ENCODE results near the gene RTN4IP1.

DNA sequence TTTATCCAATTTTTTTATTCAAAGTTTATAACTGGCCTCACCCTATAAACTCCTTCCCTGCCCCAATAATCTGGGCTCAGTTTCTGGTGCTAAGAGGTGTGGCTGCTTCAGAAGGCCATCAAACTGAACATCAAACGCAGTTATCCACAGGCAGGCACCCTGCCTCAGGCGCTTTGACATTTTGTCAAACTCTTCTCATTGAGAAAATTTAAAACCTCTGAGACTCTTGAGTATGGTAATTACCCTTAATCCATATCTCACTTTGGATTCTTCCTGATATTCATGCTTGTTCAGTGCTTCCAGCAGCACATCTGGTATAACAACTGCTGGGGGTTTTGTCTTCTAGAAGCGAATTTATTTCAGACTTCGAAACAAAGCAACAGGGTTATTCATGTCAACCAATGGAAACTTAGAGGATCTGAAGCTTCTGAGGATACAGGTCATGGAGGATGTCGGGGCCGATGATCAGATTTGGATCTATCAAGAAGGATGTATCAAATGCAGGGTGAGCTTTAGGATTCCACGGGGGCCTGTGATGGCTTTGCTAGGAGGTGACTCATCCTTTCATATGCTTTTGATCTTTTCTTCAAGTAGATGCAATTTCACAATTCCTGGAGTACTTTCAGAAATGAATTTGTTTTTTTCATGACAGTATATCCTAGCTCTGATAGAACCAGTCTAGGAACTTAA, 68.2 kb downstream of the RTN4IP1 start:
- TF ChIP-seq, protein P1, sequence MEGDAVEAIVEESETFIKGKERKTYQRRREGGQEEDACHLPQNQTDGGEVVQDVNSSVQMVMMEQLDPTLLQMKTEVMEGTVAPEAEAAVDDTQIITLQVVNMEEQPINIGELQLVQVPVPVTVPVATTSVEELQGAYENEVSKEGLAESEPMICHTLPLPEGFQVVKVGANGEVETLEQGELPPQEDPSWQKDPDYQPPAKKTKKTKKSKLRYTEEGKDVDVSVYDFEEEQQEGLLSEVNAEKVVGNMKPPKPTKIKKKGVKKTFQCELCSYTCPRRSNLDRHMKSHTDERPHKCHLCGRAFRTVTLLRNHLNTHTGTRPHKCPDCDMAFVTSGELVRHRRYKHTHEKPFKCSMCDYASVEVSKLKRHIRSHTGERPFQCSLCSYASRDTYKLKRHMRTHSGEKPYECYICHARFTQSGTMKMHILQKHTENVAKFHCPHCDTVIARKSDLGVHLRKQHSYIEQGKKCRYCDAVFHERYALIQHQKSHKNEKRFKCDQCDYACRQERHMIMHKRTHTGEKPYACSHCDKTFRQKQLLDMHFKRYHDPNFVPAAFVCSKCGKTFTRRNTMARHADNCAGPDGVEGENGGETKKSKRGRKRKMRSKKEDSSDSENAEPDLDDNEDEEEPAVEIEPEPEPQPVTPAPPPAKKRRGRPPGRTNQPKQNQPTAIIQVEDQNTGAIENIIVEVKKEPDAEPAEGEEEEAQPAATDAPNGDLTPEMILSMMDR (IDR thresholded peaks at IDR 0.05 in 2 of 3, conservative IDR thresholded peaks at IDR 0.05 in 1 of 3; ENCODE audit: control insufficient read depth in 2 of 3, extremely low read depth in 1 of 3, insufficient read depth in 1 of 3, low read depth in 3 of 3, low read length in 3 of 3): no peak
- TF ChIP-seq RFX5 (IDR thresholded peaks at IDR 0.05; ENCODE audit: low read depth, low read length): no peak
- TF ChIP-seq, protein P2, sequence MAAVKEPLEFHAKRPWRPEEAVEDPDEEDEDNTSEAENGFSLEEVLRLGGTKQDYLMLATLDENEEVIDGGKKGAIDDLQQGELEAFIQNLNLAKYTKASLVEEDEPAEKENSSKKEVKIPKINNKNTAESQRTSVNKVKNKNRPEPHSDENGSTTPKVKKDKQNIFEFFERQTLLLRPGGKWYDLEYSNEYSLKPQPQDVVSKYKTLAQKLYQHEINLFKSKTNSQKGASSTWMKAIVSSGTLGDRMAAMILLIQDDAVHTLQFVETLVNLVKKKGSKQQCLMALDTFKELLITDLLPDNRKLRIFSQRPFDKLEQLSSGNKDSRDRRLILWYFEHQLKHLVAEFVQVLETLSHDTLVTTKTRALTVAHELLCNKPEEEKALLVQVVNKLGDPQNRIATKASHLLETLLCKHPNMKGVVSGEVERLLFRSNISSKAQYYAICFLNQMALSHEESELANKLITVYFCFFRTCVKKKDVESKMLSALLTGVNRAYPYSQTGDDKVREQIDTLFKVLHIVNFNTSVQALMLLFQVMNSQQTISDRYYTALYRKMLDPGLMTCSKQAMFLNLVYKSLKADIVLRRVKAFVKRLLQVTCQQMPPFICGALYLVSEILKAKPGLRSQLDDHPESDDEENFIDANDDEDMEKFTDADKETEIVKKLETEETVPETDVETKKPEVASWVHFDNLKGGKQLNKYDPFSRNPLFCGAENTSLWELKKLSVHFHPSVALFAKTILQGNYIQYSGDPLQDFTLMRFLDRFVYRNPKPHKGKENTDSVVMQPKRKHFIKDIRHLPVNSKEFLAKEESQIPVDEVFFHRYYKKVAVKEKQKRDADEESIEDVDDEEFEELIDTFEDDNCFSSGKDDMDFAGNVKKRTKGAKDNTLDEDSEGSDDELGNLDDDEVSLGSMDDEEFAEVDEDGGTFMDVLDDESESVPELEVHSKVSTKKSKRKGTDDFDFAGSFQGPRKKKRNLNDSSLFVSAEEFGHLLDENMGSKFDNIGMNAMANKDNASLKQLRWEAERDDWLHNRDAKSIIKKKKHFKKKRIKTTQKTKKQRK (IDR thresholded peaks at IDR 0.05; ENCODE audit: low read depth, low read length): no peak
- no peak for TF ChIP-seq POLR2A (IDR thresholded peaks at IDR 0.05; ENCODE audit: low read depth, low read length)
- TF ChIP-seq SP1 (IDR thresholded peaks at IDR 0.05; ENCODE audit: low read depth, low read length): no peak
- no peak for TF ChIP-seq RBBP5 (conservative IDR thresholded peaks at IDR 0.05)
- no peak for TF ChIP-seq CEBPB (IDR thresholded peaks at IDR 0.05; ENCODE audit: borderline replicate concordance in 1 of 2, low read depth in 2 of 2, low read length in 2 of 2)
- TF ChIP-seq, protein P3, sequence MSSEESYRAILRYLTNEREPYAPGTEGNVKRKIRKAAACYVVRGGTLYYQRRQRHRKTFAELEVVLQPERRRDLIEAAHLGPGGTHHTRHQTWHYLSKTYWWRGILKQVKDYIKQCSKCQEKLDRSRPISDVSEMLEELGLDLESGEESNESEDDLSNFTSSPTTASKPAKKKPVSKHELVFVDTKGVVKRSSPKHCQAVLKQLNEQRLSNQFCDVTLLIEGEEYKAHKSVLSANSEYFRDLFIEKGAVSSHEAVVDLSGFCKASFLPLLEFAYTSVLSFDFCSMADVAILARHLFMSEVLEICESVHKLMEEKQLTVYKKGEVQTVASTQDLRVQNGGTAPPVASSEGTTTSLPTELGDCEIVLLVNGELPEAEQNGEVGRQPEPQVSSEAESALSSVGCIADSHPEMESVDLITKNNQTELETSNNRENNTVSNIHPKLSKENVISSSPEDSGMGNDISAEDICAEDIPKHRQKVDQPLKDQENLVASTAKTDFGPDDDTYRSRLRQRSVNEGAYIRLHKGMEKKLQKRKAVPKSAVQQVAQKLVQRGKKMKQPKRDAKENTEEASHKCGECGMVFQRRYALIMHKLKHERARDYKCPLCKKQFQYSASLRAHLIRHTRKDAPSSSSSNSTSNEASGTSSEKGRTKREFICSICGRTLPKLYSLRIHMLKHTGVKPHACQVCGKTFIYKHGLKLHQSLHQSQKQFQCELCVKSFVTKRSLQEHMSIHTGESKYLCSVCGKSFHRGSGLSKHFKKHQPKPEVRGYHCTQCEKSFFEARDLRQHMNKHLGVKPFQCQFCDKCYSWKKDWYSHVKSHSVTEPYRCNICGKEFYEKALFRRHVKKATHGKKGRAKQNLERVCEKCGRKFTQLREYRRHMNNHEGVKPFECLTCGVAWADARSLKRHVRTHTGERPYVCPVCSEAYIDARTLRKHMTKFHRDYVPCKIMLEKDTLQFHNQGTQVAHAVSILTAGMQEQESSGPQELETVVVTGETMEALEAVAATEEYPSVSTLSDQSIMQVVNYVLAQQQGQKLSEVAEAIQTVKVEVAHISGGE (CRISPR knock-in tag; IDR thresholded peaks at IDR 0.05): no peak
- TF ChIP-seq ATF7 (IDR thresholded peaks at IDR 0.05; ENCODE audit: low read depth): no peak
- no peak for TF ChIP-seq NFIC (IDR thresholded peaks at IDR 0.05; ENCODE audit: low read depth, low read length)
- TF ChIP-seq, protein P4, sequence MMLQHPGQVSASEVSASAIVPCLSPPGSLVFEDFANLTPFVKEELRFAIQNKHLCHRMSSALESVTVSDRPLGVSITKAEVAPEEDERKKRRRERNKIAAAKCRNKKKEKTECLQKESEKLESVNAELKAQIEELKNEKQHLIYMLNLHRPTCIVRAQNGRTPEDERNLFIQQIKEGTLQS (IDR thresholded peaks at IDR 0.05; ENCODE audit: borderline replicate concordance, extremely low read depth, low read depth, low read length): no peak
- TF ChIP-seq EP300 (IDR thresholded peaks at IDR 0.05; ENCODE audit: borderline replicate concordance in 1 of 2, control insufficient read depth in 1 of 2, low read depth in 2 of 2, low read length in 2 of 2): no peak
- no peak for TF ChIP-seq IKZF2 (IDR thresholded peaks at IDR 0.05)

Measured in GM12878 (cell line).